Lung microvascular endothelial cell (primary cell): ENCODE measurements around the gene MYH15. TPM values are rescaled to one million over a fixed set of nuclear protein-coding genes. Genes with fewer than 3 reads are reported as not detected.

Source experiments
- DNase-seq, 2 donors: peaks; one replicate each; pipeline versions ENCODE4 v3.0.0 to v3.0.0-alpha.2; 2010; ENCODE audit warnings: low read depth in 2 of 2
- total RNA-seq: library from RNA; depleted of rRNA; stranded (reverse); fragments of >200 nt; gene quantifications from 2 replicates; pipeline ENCODE4 v1.2.1, GENCODE V29; 2014

The MYH15 gene
- total RNA-seq, 1 donor from 2014 or later: under 0.01 TPM

DNA sequence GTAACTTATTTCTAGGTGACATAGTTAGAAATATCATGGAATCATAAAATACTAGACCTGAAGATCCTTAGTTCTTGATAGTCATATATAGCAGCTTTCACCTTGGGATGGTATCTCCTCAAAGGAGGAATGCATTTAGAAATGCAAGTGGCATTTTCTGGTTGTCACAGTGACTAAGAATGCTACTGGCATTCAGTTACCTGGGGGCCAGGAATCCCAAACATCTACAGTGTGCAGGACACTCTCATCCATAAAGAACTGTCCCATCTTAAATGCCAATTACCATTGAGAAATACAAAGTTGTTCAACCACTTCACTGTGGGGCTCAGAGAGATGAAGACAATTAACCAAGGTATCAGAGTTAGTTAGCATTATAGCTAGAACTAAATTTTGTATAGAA lies 36.7 kb downstream of the MYH15 start:
- no peak for DNase-seq

DNA sequence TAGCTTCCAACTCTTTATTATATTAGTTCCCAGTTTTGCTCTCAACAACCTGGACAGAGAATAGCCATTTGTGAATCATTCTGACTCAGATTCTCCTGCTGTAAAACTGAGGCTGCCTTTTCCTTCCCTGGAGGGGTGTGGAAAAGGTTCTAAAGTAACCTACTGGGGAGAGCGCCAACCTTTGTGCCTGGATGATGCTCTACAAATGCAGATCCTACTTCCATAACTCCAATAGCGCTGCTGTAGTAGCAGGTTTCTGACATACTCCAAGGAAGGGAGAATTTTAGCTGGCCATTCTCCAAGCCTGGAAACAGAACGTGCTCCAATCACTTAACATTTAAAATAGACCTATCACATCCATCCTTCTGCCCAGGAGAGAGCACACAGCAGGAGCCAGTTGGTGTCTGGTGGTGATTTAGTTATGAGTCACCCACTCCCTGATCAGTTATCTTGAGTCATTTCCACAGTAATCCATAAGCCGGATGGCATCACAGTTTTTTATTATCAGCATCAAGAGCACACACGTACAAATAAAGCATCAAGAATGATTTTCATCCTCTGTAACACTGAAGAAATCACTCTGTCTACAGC lies 38.3 kb downstream of the MYH15 start:
- peak; percentile 38 to 87 for DNase-seq

DNA sequence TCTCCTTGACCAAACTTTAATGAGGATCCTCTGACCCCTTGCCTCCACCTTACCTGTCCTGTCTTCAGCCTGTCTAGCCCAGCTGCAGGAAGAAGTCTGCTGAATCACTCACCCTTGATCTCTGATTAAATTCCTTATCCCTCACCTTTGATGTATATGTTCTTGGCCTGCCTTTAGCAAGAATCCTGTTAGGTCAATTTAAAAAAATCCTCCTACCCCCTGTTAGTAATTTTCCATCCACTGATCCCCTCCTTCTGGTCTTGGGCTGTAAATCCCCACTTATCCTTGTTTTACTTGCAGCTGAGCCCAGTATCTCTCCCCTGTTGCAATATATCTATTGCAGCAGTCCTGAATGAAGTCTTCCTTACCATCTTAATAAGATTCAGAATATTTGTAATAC lies 39.0 kb downstream of the MYH15 start:
- no peak for DNase-seq

DNA sequence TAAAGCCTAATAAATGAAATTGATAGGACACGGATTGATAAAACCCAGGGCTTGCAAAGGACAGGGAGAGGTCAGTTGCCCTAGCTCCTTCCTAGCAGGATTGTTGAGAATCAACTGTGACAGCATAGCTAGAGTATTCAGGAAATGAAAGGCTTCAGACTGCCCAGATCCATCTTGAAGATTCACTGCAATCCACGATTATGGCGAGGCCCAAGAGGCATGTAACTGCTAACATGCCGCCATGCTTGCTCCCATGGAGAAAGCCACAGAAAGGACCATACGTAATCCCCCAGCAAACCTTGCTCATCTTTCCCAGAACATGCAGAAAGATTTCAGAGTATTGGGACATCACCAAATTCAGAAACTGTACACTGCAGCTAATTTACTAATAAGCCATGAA lies 41.3 kb downstream of the MYH15 start:
- no peak for DNase-seq

GRCh38 chr3:108468577-108468976 lies 41.8 kb downstream of the MYH15 start:
- no peak for DNase-seq

DNA sequence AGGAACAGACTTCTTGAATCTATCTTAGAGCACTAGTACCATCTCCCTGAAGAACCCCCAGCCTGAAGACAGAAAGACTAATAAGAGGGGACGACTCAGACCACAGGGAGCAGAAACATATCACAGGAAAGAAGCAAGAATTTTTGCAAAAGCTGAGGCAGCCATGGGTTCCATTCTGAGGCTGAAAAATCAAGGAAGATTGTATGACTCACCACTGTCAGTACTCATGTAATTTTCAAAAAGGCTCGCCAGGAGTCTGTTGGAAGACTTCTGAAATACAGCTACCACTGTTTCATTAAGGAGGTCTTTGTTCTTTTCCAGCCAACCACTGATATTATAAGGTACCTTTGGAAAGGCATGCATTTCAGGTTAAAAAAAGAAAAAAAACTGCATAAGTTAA lies 47.5 kb downstream of the MYH15 start:
- DNase-seq: peak in 1 of 2 donors; percentile 20

- peak in 1 of 2 donors; percentile 15 for DNase-seq
Observed at GRCh38 chr3:108461661-108462111, 48.7 kb downstream of the MYH15 start.

DNA sequence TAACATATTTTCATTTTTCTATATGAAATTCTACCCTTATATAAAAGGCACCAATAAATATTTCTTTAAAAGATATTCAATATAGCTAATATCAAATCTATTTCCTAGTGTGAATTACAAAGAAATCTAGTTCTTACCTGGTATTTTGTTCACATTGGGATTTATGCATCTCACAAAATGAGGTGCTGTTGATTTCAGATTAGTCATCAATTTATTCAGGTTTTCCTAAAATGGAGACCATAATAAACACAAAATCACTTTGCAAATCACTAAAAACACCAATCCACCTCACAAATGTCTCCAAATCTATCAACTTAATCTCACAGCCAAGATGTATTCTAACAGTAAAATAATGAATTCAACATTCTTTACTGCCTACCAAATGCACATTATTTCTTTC lies 51.2 kb downstream of the MYH15 start:
- no peak for DNase-seq

- peak; percentile 8 to 53 for DNase-seq
Observed at GRCh38 chr3:108455212-108455705, 55.1 kb downstream of the MYH15 start.

- DNase-seq: no peak
Observed at GRCh38 chr3:108453565-108453964, 56.8 kb downstream of the MYH15 start.

DNA sequence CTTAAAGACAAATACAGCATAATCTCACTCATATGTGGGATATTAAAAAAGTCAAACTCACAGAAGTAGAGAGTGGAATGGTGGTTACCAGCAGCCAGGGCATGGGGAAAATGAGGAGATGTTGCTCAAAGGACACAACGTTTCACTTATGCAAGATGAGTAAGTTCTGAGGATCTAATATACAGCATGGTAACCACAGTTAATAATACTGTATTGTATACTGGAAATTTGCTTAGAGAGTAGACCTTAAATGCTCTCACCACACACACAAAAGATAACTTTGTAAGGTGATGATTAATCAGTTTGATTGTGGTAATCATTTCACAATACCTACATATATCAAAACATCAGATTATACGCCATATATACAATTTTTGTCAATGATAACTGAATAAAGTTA lies 60.0 kb downstream of the MYH15 start:
- no peak for DNase-seq

DNA sequence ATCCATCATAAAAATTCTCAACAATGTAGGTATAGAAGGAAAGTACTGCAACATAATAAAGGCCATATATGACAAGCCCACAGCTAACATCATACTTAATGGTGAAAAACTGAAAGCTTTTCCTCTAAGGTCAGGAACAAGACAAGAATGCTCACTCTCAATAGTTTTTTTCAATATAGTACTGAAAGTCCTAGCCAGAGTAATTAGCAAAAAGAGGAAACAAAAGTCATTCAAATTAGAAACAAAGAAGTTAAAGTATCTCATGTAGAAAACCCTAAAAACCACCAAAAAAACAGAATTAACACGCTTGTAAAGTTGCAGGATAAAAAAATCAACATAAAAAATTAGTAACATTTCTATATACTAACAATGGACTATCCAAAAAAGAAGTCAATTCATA lies 61.8 kb downstream of the MYH15 start:
- no peak for DNase-seq

GRCh38 chr3:108447096-108447847 lies 63.1 kb downstream of the MYH15 start:
- no peak for DNase-seq

DNA sequence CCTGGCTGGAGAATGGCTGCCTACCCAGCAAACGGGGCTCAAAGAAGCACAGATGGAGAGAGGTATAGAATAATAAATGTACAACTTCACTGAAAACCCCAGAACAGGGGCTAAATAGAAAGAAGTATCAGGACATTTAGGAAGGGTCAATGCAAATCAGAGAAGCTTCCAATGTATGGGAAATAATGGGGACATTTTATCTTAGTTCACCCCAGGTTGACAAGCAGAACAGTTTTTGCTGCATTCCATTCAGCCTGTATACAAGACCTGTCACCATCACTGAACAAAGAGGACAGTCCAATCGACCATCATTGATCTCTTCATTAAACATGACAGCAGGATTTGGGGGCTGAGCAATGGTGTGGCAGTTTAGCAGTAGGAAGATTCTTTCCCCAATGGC lies 68.1 kb downstream of the MYH15 start:
- DNase-seq: no peak

GRCh38 chr3:108441518-108441917 lies 68.9 kb downstream of the MYH15 start:
- no peak for DNase-seq

- no peak for DNase-seq
Observed at GRCh38 chr3:108441071-108441507, 69.3 kb downstream of the MYH15 start.

- DNase-seq: no peak
Observed at GRCh38 chr3:108438542-108438941, 71.9 kb downstream of the MYH15 start.

GRCh38 chr3:108437439-108437838 lies 73.0 kb downstream of the MYH15 start:
- DNase-seq: no peak

DNA sequence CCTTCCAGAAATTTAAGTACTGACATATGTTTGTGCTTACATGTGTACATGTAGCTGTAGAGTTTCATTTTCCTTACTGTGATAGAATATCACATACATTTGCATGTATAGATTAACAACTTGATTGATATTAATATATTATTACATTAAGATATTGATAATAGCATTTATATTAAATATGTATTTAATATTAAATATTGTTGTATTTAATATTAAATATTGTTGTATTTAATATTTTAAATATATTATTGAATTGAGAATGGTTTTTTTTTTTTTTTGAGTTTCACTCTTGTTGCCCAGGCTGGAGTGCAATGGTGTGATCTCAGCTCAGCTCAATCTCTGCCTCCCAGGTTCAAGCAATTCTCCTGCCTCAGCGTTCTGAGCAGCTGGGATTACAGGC lies 76.5 kb downstream of the MYH15 start:
- DNase-seq: no peak

DNA sequence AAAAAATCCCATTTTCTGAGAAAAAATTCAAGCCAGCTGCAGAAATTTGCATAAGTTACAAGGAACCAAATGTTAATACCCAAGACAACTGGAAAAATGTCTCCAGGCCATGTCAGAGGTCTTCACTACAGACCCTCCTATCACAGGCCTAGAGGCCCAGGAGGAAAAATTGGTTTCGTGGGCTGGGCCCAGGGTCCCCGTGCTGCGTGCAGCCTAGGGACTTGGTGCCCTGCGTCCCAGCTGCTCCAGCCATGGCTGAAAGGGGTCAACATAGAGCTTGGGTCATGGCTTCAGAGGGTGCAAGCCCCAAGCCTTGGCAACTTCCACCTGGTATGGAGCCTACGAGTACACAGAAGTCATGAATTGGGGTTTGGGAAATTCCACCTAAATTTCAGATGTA lies 78.0 kb downstream of the MYH15 start:
- DNase-seq: no peak

DNA sequence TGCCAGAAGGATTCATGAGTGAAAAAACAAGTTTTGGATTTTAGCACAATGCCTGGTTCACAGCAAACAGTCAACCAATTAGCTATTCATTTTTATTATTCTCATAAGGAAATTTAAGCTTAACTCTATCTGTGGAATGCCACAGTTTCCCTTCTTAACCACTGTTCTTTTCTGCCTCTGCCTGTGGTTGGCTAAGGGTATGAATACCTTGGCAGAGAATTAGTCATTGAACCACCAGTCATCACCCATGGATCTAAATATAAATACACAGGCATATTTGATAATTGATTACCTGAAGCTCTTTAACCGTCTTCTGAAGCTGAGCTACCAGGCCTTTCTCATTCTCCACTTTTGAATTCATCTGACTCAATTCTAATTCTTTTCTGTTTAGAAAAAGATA lies 79.9 kb downstream of the MYH15 start:
- no peak for DNase-seq

GRCh38 chr3:108428586-108428985 lies 81.8 kb downstream of the MYH15 start:
- DNase-seq: no peak

DNA sequence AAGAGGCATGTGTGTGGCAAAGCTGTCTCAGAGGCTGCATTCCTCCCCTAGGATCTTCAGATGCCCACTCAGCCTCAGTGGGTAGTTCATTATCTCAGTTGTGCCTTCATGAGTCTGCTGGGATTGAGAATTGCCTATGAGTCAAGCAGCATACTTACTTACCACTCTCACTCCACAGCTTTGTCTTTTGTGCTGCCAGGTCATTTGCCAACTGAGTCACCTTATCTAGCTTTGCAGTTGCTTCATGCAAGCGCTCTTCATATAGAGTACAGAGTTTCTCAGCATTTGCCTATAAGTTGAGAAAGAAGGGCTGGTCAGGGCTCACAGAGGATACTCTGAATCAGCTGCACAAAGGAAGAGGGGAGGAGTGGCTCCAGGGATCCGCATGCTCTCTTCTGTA lies 89.5 kb downstream of the MYH15 start:
- no peak for DNase-seq
